GM19372 (cell line): Measurements from ENCODE around the gene ARHGAP26.

ENCODE experiments used
- ATAC-seq: cut with Tn5 transposase; IDR thresholded peaks from one replicate; pipeline ENCODE4 v1.9.1; 2021; ENCODE audit warnings: mild to moderate bottlenecking, low read depth, moderate library complexity; ENCODE audit not compliant: unreplicated experiment

The ARHGAP26 gene

GRCh38 chr5:143205386-143205785, 435.2 kb downstream of the ARHGAP26 start:
- no peak for ATAC-seq

DNA sequence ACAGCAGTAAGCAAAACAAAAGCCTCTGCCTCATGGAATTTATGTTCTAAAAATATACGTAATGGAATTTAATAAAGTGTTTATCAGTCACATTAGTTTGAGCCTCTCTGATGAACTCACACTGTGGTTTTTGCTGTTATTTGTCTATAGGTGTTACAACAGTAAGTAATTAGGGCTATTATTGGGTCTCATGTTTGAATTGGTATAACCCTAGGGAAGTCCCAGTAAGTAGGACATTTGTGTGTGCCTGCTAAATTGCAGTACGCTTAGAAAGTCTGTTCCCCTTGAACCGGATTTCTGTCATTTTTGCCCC, 435.7 kb downstream of the ARHGAP26 start:
- ATAC-seq, result no peak

- peak; percentile 52 for ATAC-seq
These were observed 436.2 kb downstream of the ARHGAP26 start for GRCh38 chr5:143206196-143207053.

GRCh38 chr5:143207058-143207457, 436.9 kb downstream of the ARHGAP26 start:
- no peak for ATAC-seq

DNA sequence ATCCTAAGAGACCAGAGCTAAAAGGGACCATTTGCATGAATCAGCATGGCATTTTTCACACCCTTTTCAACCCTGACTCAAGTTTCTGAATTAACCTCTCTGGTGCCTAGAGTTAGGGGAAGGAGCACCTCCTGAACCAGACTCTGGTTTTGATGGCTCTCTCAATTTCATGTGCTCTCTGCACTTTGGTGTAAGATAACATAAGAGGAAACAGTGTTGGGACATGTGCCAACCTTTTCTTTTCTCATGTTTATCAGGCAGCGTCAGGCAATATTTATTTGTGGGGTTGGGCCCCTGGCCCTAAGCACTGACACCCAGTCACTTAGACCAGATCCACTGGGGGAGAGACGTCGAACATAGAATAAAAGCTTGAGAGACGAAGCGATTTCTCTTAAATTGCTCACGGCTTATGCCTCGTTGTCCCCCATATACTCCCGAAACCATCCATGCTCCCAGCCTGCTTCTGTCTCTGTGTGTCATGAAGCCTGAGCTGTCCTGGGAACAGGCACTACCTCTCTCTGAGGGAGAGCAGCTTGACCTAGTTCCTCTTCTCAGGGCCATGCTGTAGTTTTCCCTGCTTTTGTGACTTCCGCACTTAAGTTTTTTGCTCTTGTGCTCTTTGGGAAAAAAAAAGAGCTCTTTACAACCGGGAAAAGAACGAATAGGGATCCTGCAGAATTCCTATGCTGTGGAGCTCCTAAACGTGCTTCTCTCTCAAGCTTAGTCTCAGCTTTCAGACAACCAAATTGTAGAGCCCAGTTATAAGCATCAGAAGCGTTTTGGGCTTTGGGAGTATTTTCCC, 437.6 kb downstream of the ARHGAP26 start:
- no peak for ATAC-seq

- ATAC-seq, result no peak
These were observed 438.1 kb downstream of the ARHGAP26 start for GRCh38 chr5:143208365-143208641.

DNA sequence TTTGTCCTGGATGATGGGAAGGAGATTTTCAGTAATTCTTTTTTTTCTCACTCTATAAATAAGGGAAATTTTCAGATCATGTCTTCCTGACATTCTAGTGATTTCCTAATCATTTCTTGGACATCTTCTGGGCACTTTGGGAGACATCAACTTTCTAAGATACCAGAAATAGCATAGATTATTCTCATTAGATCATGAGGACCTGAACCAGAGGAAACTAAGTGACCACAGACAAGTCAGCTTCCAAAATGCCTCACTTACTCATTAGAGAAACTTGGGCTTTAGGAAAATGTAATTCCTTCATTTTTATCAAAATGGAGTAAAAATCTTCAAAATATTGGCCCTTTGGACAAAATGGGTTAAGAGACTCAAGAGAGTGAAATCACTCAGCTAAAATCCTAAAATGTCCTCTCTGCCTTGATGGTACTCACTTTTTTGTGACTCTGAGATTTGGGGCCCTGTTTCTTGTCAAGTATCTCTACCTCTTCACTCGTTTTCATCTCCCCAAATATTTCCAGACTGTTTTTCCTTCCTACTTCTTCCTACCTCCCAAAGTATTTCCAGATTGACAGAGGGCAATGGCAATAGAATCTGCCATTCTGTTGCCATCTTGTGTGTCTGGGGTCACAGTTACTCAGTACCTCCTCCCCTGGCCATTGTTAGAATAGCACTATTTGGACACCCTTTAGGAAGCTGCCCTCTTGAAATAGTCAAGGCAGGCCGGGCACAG, 438.8 kb downstream of the ARHGAP26 start:
- no peak for ATAC-seq

DNA sequence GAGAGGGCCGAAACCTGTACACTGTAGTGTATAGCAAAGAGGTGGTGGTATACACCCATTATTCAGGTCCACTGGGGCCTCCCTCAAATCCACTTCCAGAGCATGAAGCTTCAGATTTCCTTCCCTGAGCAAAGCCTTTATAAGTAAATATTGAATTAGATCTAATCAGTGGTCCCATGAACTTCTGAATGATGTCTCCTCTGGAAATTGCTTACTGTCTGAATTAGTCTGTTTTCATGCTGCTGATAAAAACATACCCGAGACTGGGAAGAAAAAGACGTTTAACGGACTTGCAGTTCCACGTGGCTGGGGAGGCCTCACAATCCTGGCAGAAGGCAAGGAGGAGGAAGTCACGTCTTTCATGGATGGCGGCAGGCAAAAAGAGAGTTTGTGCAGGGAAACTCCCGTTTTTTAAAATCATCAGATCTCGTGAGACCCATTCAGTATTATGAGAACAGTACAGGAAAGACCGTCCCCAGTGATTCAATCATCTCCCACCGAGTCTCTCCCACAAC, 439.8 kb downstream of the ARHGAP26 start:
- ATAC-seq, result no peak

DNA sequence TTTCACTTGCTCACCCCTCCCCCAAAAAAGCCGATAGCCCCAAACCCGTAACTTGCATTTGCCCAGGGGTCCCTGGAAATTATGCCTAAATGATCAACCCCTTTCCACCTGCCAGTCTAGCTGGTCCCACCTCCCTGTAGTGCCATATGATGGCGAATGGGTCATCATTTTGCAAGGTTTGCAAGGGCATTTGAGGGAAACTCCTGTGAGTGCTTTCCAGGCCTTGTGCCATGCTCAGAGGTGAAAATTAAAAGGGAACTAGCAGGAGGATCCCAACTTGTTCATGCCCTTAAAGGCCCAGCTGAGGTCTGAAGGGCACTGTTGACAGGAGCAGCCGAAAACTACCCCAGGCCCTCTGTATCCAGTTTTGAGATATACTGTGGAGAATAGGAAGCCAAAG, 440.4 kb downstream of the ARHGAP26 start:
- no peak for ATAC-seq

- no peak for ATAC-seq
These were observed 442.1 kb downstream of the ARHGAP26 start for GRCh38 chr5:143212261-143212660.

GRCh38 chr5:143213231-143213850, 443.2 kb downstream of the ARHGAP26 start:
- ATAC-seq, result no peak

- ATAC-seq, result peak; percentile 50
These were observed 443.7 kb downstream of the ARHGAP26 start for GRCh38 chr5:143213851-143214363.

- no peak for ATAC-seq
These were observed 444.3 kb downstream of the ARHGAP26 start for GRCh38 chr5:143214458-143214857.

GRCh38 chr5:143214890-143215289, 444.7 kb downstream of the ARHGAP26 start:
- ATAC-seq, result no peak

- no peak for ATAC-seq
These were observed 445.5 kb downstream of the ARHGAP26 start for GRCh38 chr5:143215690-143216089.

DNA sequence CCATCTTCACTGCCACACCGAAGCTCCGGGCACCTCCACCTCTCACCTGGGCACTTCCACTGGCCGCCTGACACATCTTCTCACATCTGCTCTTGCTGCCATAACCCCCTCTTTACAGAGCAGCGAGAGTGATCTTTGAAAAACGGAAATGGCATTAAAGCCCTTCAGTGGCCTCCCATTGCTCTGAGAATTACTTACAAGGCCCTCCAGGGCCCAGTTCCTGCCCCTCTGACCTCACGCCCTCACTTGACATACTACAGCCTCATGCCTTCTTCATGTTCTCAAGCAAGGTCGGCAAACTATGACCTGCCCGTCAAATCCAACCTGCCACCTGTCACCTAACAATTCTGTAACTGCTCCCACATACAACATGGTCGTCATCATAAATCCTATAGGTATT, 446.0 kb downstream of the ARHGAP26 start:
- no peak for ATAC-seq

GRCh38 chr5:143217065-143217803, 447.1 kb downstream of the ARHGAP26 start:
- ATAC-seq, result no peak

DNA sequence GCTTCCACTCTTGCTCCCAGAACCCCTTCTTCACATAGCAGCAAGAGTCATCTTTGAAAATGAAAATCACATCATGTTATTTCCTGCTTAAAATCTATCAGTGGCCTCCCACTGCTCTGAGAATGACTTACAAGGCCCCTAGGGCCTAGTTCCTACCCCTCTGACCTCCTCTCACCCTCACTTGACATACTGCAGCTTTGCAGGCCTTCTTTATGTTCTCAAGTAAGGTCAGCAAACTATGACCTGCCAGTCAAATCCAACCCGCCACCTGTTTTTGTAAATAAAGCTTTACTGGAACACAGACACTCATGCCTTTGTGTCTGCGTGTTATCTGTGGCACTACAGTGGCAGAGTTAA, 447.6 kb downstream of the ARHGAP26 start:
- no peak for ATAC-seq

- ATAC-seq, result no peak
These were observed 448.5 kb downstream of the ARHGAP26 start for GRCh38 chr5:143218517-143219170.
